ENCODE data around the gene PARD6B.
"Not testable (repeated sequence)": the region's sequence is repeated elsewhere in the genome, so short reads cannot be mapped to it uniquely, and the experiment has no call there.

PARD6B gene

GRCh38 chr20:50800986-50801746, 69.8 kb downstream of the PARD6B start:
- not testable (repeated sequence) for DNase-seq

- no peak for DNase-seq
Observed at GRCh38 chr20:50801747-50802125, 70.4 kb downstream of the PARD6B start.

GRCh38 chr20:50802289-50802688, 70.9 kb downstream of the PARD6B start:
- no peak for DNase-seq

GRCh38 chr20:50804437-50805348, 73.3 kb downstream of the PARD6B start:
- no peak for DNase-seq

GRCh38 chr20:50805349-50805684, 73.9 kb downstream of the PARD6B start:
- DNase-seq, result no peak

- no peak for DNase-seq
Observed at GRCh38 chr20:50806126-50806768, 74.9 kb downstream of the PARD6B start.
